ENCODE measurements around the gene HBE1.
A peak's percentile ranks its signal among the peaks of the same experiment; 100 is the strongest.
"Not testable (repeated sequence)": the region's sequence is repeated elsewhere in the genome, so short reads cannot be mapped to it uniquely, and the experiment has no call there.

HBE1 gene

GRCh38 chr11:5269715-5270147 is at the start of gene HBE1:
HBE1 (minus strand) TSS chr11:5269945; CDS start chr11:5269890, 55 bp downstream.
- DNase-seq (ENCODE audit: low spot score): no peak

GRCh38 chr11:5317292-5317691 is 47.5 kb upstream of the HBE1 start:
- no peak for DNase-seq (ENCODE audit: low spot score)

GRCh38 chr11:5313326-5314023 is 43.7 kb upstream of the HBE1 start:
- not testable (repeated sequence) for DNase-seq (ENCODE audit: low spot score)

GRCh38 chr11:5310423-5310822 is 40.7 kb upstream of the HBE1 start:
- DNase-seq (ENCODE audit: low spot score): no peak

- DNase-seq (ENCODE audit: low spot score): no peak
These were observed 37.7 kb upstream of the HBE1 start for GRCh38 chr11:5307256-5308019.

- peak; percentile 47 for DNase-seq (ENCODE audit: low spot score)
These were observed 34.3 kb upstream of the HBE1 start for GRCh38 chr11:5304046-5304445.

- DNase-seq (ENCODE audit: low spot score): no peak
These were observed 33.9 kb upstream of the HBE1 start for GRCh38 chr11:5303626-5304025.

- no peak for DNase-seq (ENCODE audit: low spot score)
These were observed 32.1 kb upstream of the HBE1 start, which contains the start of gene OR51B4 for GRCh38 chr11:5301846-5302245. OR51B4 (minus strand) TSS chr11:5301946; CDS start chr11:5301946, 0 bp downstream.

- DNase-seq (ENCODE audit: low spot score): no peak
These were observed 30.5 kb upstream of the HBE1 start for GRCh38 chr11:5300251-5300650.

- no peak for DNase-seq (ENCODE audit: low spot score)
These were observed 28.7 kb upstream of the HBE1 start for GRCh38 chr11:5298451-5298850.

GRCh38 chr11:5297721-5298323 is 28.1 kb upstream of the HBE1 start:
- DNase-seq (ENCODE audit: low spot score): no peak

GRCh38 chr11:5294342-5294995 is 24.7 kb upstream of the HBE1 start:
- not testable (repeated sequence) for DNase-seq (ENCODE audit: low spot score)

- no peak for DNase-seq (ENCODE audit: low spot score)
These were observed 23.3 kb upstream of the HBE1 start for GRCh38 chr11:5293028-5293427.

- DNase-seq (ENCODE audit: low spot score): peak; percentile 12
These were observed 21.6 kb upstream of the HBE1 start for GRCh38 chr11:5291207-5291838.

GRCh38 chr11:5290106-5290505 is 20.4 kb upstream of the HBE1 start:
- no peak for DNase-seq (ENCODE audit: low spot score)

- DNase-seq (ENCODE audit: low spot score): no peak
These were observed 20.0 kb upstream of the HBE1 start for GRCh38 chr11:5289696-5290095.

- no peak for DNase-seq (ENCODE audit: low spot score)
These were observed 19.3 kb upstream of the HBE1 start for GRCh38 chr11:5288906-5289550.

GRCh38 chr11:5288108-5288905 is 18.6 kb upstream of the HBE1 start:
- no peak for DNase-seq (ENCODE audit: low spot score)

- no peak for DNase-seq (ENCODE audit: low spot score)
These were observed 17.2 kb upstream of the HBE1 start for GRCh38 chr11:5286901-5287300.

GRCh38 chr11:5286351-5286750 is 16.6 kb upstream of the HBE1 start:
- DNase-seq (ENCODE audit: low spot score): no peak

Data from AG08395 (cell line).